MM.1S (cell line): Measurements from ENCODE around the gene ACKR3.

Experiments used
- EZH2 ChIP-seq: fragments of 300-600 bp; sonication (generic); optimal IDR thresholded peaks from 2 replicates; pipeline ENCODE3; 2017; ENCODE audit warnings: low read depth, mild to moderate bottlenecking, antibody characterized with exemption, low read length, mixed read lengths
- EZH2phosphoT487 ChIP-seq: fragments of 300-600 bp; sonication (generic); IDR thresholded peaks from 2 replicates; pipeline ENCODE4 v1.6.1; 2018; ENCODE audit warnings: antibody characterized with exemption, low read length
- TF ChIP-seq, protein P1 (sequence below): fragments of 300-600 bp; sonication (generic); IDR thresholded peaks from 2 replicates; pipeline ENCODE4 v1.5.1; 2016; ENCODE audit warnings: antibody characterized with exemption, low read length, mixed read lengths

DNA sequence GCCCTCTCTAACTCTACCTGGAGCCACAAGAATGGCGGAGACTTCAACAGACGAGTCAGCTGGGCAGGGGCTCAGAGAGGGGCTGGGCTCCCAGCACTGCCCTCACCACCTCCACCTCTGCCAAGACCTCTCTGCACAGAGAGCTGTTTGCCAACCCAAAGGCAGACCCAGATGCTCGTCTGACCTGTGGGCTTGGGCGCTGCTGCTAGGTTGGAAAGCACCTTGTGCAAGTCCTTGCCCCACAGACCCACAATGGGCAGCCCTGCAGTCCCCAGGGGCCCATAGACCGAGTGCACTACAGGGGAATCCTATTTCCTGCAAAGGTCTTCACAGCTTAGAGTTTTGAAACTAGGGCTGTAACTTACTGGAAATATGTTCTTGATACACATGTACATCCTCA is 13.3 kb downstream of the ACKR3 start:
- TF ChIP-seq EZH2, result no peak
- TF ChIP-seq, protein P1, sequence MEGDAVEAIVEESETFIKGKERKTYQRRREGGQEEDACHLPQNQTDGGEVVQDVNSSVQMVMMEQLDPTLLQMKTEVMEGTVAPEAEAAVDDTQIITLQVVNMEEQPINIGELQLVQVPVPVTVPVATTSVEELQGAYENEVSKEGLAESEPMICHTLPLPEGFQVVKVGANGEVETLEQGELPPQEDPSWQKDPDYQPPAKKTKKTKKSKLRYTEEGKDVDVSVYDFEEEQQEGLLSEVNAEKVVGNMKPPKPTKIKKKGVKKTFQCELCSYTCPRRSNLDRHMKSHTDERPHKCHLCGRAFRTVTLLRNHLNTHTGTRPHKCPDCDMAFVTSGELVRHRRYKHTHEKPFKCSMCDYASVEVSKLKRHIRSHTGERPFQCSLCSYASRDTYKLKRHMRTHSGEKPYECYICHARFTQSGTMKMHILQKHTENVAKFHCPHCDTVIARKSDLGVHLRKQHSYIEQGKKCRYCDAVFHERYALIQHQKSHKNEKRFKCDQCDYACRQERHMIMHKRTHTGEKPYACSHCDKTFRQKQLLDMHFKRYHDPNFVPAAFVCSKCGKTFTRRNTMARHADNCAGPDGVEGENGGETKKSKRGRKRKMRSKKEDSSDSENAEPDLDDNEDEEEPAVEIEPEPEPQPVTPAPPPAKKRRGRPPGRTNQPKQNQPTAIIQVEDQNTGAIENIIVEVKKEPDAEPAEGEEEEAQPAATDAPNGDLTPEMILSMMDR, result no peak
- no peak for TF ChIP-seq EZH2phosphoT487
